ENCODE results near the gene ATRAID.

Gene ATRAID

DNA sequence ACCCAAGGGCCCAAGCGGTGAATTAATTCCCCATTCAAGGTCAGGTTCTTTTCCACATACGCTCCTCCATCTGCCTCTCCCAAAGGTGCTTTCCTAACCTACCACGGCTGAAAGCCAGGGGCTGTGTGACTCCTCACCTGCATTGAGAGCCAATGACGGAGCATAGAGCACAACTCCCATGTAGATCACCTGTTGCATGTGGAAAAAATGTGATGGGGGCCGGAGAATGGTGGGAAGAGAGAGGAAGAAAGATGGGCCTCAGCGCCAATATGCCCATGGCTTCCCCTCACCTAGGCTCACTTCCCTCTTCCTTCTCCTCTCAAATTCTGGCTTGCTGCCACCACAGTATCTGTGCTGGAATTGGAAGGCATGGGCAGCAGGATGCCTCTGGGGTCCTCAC lies 5.5 kb upstream of the ATRAID start:
- H3K9ac ChIP-seq (ENCODE audit: low read length), result no peak overlapping the region
- H3K23ac ChIP-seq (ENCODE audit: low read length), result no peak overlapping the region
- no peaks in the 10 kb centered on the region for H3K27me3 ChIP-seq (ENCODE audit: insufficient read depth, low read length)
- no peak overlapping the region for H2AK5ac ChIP-seq (ENCODE audit: low read length)
- peaks cover 21% of the 10 kb centered on the region for H3K79me1 ChIP-seq (ENCODE audit: low read length)
- H3K4me1 ChIP-seq (ENCODE audit: control insufficient read depth in 1 of 2, insufficient read depth in 2 of 2, low read length in 2 of 2), result peaks cover 12 to 26% of the 10 kb centered on the region in 2 experiments
- no peak overlapping the region for H4K12ac ChIP-seq (ENCODE audit: low read depth, low read length)
- no peak overlapping the region for H4K91ac ChIP-seq (ENCODE audit: low read depth, low read length)
- H3K79me2 ChIP-seq (ENCODE audit: control insufficient read depth, insufficient read depth, low read length, poor library complexity), result peaks cover 7% of the 10 kb centered on the region
- H3K14ac ChIP-seq (ENCODE audit: low read length), result no peak overlapping the region
- H3K4me3 ChIP-seq (ENCODE audit: low read depth, low read length), result no peak overlapping the region
- WGBS (ENCODE audit: extremely low coverage, insufficient coverage, insufficient read length), result no CpG with 5 or more reads among the region's 6 CpGs
- no peak overlapping the region for H2BK5ac ChIP-seq (ENCODE audit: low read depth, low read length, poor library complexity)
- no peak overlapping the region for H2BK120ac ChIP-seq (ENCODE audit: insufficient read depth, low read length, poor library complexity)
- H3K18ac ChIP-seq (ENCODE audit: low read length), result no peak overlapping the region
- no peak overlapping the region for H3K27ac ChIP-seq (ENCODE audit: low read depth, low read length)
- no peak overlapping the region for H3K4me2 ChIP-seq (ENCODE audit: low read length)
- H3K36me3 ChIP-seq (ENCODE audit: control insufficient read depth in 1 of 2, insufficient read depth in 2 of 2, low read length in 2 of 2), result peaks cover 57 to 69% of the 10 kb centered on the region in 2 experiments
- no peak for DNase-seq
- no peak overlapping the region for H3K4ac ChIP-seq (ENCODE audit: low read depth, low read length)
- H3K9me3 ChIP-seq (ENCODE audit: insufficient read depth, low read depth, low read length), result peaks cover 2% of the 10 kb centered on the region
- no peak overlapping the region for H4K8ac ChIP-seq (ENCODE audit: low read depth, low read length)
- H2AFZ ChIP-seq (ENCODE audit: insufficient read depth, low read length, poor library complexity), result no peak overlapping the region
- H2BK12ac ChIP-seq (ENCODE audit: low read length), result no peak overlapping the region

DNA sequence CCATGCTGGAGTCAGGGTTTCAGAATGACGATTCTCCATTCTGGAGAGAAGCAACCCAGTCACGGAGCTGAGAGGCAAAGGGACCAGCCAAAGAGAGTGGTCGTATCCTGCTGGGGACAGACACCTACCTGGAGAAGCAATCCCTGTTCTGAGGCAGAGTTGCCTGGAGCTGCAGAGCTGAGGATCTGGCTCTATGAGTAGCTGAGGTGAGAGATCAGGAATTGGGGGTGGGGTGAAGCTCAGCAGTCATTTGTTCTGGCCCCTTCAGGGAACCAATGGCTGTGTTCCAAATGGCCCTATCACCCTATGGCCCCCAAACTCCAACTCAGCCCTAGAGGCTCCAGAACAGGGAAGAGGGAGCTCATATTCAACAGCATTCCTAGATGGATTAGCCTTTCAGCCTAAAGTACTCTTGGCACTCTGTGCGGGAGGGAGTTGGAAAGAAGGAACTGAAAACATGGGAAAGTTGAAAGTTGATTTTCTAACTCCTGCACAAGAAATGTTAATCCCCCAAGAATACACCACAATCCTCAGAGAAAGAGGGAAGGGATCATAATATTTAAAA lies 3.3 kb upstream of the ATRAID start:
- DNase-seq, result no peak
- H3K9ac ChIP-seq (ENCODE audit: low read length), result no peak overlapping the region
- H3K4me1 ChIP-seq (ENCODE audit: control insufficient read depth in 1 of 2, insufficient read depth in 2 of 2, low read length in 2 of 2), result peaks cover 14 to 28% of the 10 kb centered on the region in 2 experiments
- H3K23ac ChIP-seq (ENCODE audit: low read length), result no peak overlapping the region
- peaks cover 2% of the 10 kb centered on the region for H3K9me3 ChIP-seq (ENCODE audit: insufficient read depth, low read depth, low read length)
- peaks cover 14% of the 10 kb centered on the region for H3K79me2 ChIP-seq (ENCODE audit: control insufficient read depth, insufficient read depth, low read length, poor library complexity)
- H4K91ac ChIP-seq (ENCODE audit: low read depth, low read length), result peak overlapping the region; percentile 41
- no peak overlapping the region for H3K4me3 ChIP-seq (ENCODE audit: low read depth, low read length)
- no peak overlapping the region for H3K18ac ChIP-seq (ENCODE audit: low read length)
- peak overlapping the region; percentile 63 for H3K4me2 ChIP-seq (ENCODE audit: low read length)
- H2BK5ac ChIP-seq (ENCODE audit: low read depth, low read length, poor library complexity), result peak overlapping the region; percentile 25
- peak overlapping the region; percentile 69 for H2AK5ac ChIP-seq (ENCODE audit: low read length)
- peaks cover 38 to 48% of the 10 kb centered on the region in 2 experiments for H3K36me3 ChIP-seq (ENCODE audit: control insufficient read depth in 1 of 2, insufficient read depth in 2 of 2, low read length in 2 of 2)
- H3K14ac ChIP-seq (ENCODE audit: low read length), result peak overlapping the region; percentile 13
- peak overlapping the region; percentile 89 for H3K27ac ChIP-seq (ENCODE audit: low read depth, low read length)
- H4K12ac ChIP-seq (ENCODE audit: low read depth, low read length), result peak overlapping the region; percentile 40
- H2BK120ac ChIP-seq (ENCODE audit: insufficient read depth, low read length, poor library complexity), result peak overlapping the region; percentile 4
- no peak overlapping the region for H2BK12ac ChIP-seq (ENCODE audit: low read length)
- no CpG with 5 or more reads among the region's 4 CpGs for WGBS (ENCODE audit: extremely low coverage, insufficient coverage, insufficient read length)
- peak overlapping the region; percentile 29 for H3K4ac ChIP-seq (ENCODE audit: low read depth, low read length)
- H2AFZ ChIP-seq (ENCODE audit: insufficient read depth, low read length, poor library complexity), result no peak overlapping the region
- H4K8ac ChIP-seq (ENCODE audit: low read depth, low read length), result no peak overlapping the region
- H3K79me1 ChIP-seq (ENCODE audit: low read length), result peaks cover 33% of the 10 kb centered on the region
- H3K27me3 ChIP-seq (ENCODE audit: insufficient read depth, low read length), result no peaks in the 10 kb centered on the region

DNA sequence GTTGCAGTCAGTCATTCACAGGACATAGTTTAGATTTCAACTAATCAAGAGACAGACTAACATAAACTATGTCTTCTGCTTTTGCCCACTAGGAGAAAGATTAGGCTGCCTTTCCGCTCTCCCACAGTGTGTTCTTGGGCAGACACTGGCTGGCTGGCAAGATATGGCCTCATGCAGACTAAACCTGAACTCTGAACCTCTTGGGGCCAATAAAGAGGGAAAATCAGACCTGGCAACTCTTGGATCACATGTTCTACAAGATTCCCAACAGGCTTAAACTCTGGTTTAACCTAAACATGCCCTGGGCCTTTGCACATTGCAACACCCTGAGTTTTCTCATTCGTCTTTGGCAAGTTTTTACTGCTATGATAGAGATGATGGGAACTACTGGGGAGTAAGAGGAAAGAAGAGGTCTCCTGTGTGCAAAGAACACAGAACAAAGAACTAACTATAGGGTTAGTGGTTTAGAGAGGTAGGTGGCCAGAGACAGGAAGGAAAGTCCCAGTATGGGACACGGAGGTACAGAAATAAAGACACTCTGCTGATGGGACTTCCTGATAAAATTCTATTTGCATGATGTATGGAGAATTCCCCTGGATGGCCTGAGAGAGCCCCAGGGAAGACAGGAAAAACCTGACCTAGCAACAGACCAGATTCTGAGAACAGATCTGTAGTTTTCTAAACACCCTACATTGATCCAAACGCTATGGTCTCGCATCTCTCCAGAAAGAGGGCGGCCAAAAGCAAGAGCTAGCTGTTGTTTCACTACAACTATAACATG lies 2.0 kb upstream of the ATRAID start:
- Histone ChIP-seq H4K8ac (ENCODE audit: low read depth, low read length) (peak overlapping the region; percentile 8), H4K12ac (ENCODE audit: low read depth, low read length) (no peak overlapping the region), H3K79me2 (ENCODE audit: control insufficient read depth, insufficient read depth, low read length, poor library complexity) (peaks cover 14% of the 10 kb centered on the region), H3K23ac (ENCODE audit: low read length) (no peak overlapping the region), H3K4me1 (ENCODE audit: control insufficient read depth in 1 of 2, insufficient read depth in 2 of 2, low read length in 2 of 2) (peaks cover 14 to 28% of the 10 kb centered on the region in 2 experiments), H2AFZ (ENCODE audit: insufficient read depth, low read length, poor library complexity) (no peak overlapping the region), H3K18ac (ENCODE audit: low read length) (peak overlapping the region; percentile 16), H3K27ac (ENCODE audit: low read depth, low read length) (peak overlapping the region; percentile 89), H3K9me3 (ENCODE audit: insufficient read depth, low read depth, low read length) (no peaks in the 10 kb centered on the region), H3K27me3 (ENCODE audit: insufficient read depth, low read length) (no peaks in the 10 kb centered on the region), H3K4me3 (ENCODE audit: low read depth, low read length) (no peak overlapping the region), H3K79me1 (ENCODE audit: low read length) (peaks cover 33% of the 10 kb centered on the region), H2BK5ac (ENCODE audit: low read depth, low read length, poor library complexity) (peak overlapping the region; percentile 79), H2AK5ac (ENCODE audit: low read length) (no peak overlapping the region), H4K91ac (ENCODE audit: low read depth, low read length) (peak overlapping the region; percentile 70), H3K14ac (ENCODE audit: low read length) (peak overlapping the region; percentile 33), H3K9ac (ENCODE audit: low read length) (peak overlapping the region; percentile 8), H3K36me3 (ENCODE audit: control insufficient read depth in 1 of 2, insufficient read depth in 2 of 2, low read length in 2 of 2) (peaks cover 26 to 35% of the 10 kb centered on the region in 2 experiments), H3K4me2 (ENCODE audit: low read length) (peak overlapping the region; percentile 63), H2BK12ac (ENCODE audit: low read length) (peak overlapping the region; percentile 69), H3K4ac (ENCODE audit: low read depth, low read length) (peak overlapping the region; percentile 57), H2BK120ac (ENCODE audit: insufficient read depth, low read length, poor library complexity) (peak overlapping the region; percentile 77)
- peak; percentile 80 to 96 for DNase-seq
- WGBS (ENCODE audit: extremely low coverage, insufficient coverage, insufficient read length), result no CpG with 5 or more reads among the region's 6 CpGs

DNA sequence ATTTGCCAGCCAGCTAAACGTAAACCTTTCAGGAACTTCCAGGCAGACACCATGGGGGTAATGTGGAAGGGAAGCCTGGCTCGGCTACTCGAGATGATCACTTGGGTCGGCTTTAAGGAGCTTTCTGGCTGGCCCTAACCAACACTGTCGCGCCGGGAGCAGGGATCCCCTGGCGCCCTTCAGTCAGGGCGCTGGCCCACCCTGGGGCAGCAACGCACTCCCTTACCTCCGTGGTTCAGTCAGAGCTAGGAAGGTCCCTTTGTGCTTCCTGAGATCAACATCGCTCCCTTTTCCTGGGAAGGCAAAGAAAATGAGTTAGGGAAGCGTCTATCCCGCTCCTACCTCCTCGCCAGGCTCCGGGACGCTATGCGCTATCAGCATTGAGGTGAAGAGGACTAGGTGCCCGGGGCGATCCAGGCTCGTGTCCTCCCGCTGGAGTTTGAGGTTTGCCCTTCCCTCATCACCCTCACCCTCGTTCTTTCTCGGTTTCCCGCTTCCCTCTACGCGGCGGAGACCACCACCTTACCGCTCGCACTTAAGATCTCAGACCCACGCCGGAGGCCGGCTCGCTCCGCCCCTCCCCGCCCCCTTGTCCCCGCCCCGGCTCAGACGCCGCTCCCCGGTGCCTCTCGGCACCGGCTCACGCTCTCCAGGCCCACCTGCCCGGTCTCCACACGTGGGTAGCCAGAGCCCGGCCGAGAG lies 449 bp upstream of the ATRAID start:
- H3K9me3 ChIP-seq (ENCODE audit: insufficient read depth, low read depth, low read length), result no peaks in the 10 kb centered on the region
- peaks cover 18 to 23% of the 10 kb centered on the region in 2 experiments for H3K36me3 ChIP-seq (ENCODE audit: control insufficient read depth in 1 of 2, insufficient read depth in 2 of 2, low read length in 2 of 2)
- peak overlapping the region; percentile 51 for H4K8ac ChIP-seq (ENCODE audit: low read depth, low read length)
- peaks cover 33% of the 10 kb centered on the region for H3K79me1 ChIP-seq (ENCODE audit: low read length)
- H3K27ac ChIP-seq (ENCODE audit: low read depth, low read length), result peak overlapping the region; percentile 85
- peak overlapping the region; percentile 65 for H2AK5ac ChIP-seq (ENCODE audit: low read length)
- no peak overlapping the region for H4K12ac ChIP-seq (ENCODE audit: low read depth, low read length)
- WGBS (ENCODE audit: extremely low coverage, insufficient coverage, insufficient read length), result no CpG with 5 or more reads among the region's 48 CpGs
- DNase-seq, result peak; percentile 72 to 74
- peak overlapping the region; percentile 84 for H3K4me2 ChIP-seq (ENCODE audit: low read length)
- peak overlapping the region; percentile 92 for H3K9ac ChIP-seq (ENCODE audit: low read length)
- peak overlapping the region; percentile 4 for H2BK120ac ChIP-seq (ENCODE audit: insufficient read depth, low read length, poor library complexity)
- peak overlapping the region; percentile 24 for H2AFZ ChIP-seq (ENCODE audit: insufficient read depth, low read length, poor library complexity)
- H3K14ac ChIP-seq (ENCODE audit: low read length), result peak overlapping the region; percentile 34
- H2BK5ac ChIP-seq (ENCODE audit: low read depth, low read length, poor library complexity), result peak overlapping the region; percentile 7
- H3K79me2 ChIP-seq (ENCODE audit: control insufficient read depth, insufficient read depth, low read length, poor library complexity), result peaks cover 14% of the 10 kb centered on the region
- peaks cover 14 to 28% of the 10 kb centered on the region in 2 experiments for H3K4me1 ChIP-seq (ENCODE audit: control insufficient read depth in 1 of 2, insufficient read depth in 2 of 2, low read length in 2 of 2)
- H3K27me3 ChIP-seq (ENCODE audit: insufficient read depth, low read length), result no peaks in the 10 kb centered on the region
- H3K18ac ChIP-seq (ENCODE audit: low read length), result peak overlapping the region; percentile 91
- H2BK12ac ChIP-seq (ENCODE audit: low read length), result no peak overlapping the region
- peak overlapping the region; percentile 37 for H4K91ac ChIP-seq (ENCODE audit: low read depth, low read length)
- peak overlapping the region; percentile 80 for H3K4ac ChIP-seq (ENCODE audit: low read depth, low read length)
- peak overlapping the region; percentile 76 for H3K4me3 ChIP-seq (ENCODE audit: low read depth, low read length)
- H3K23ac ChIP-seq (ENCODE audit: low read length), result no peak overlapping the region

Measured in trophoblast cell (in vitro differentiated cells and primary cell).